Nephron progenitor cell (in vitro differentiated cells): ENCODE results near the gene SCGB1C1.

Experiments
- DNase-seq: peaks from one replicate; pipeline ENCODE4 v3.0.0; 2021
- H3K27ac Mint-ChIP-seq: 2 replicates; pipeline ENCODE4 v1.8.0; 2021; ENCODE audit warnings: mild to moderate bottlenecking, moderate library complexity, mixed read lengths
- H3K27me3 Mint-ChIP-seq: 2 replicates; pipeline ENCODE4 v1.8.0; 2021; ENCODE audit warnings: mild to moderate bottlenecking, low read depth, mixed read lengths; ENCODE audit not compliant: poor library complexity
- H3K36me3 Mint-ChIP-seq: 2 replicates; pipeline ENCODE4 v1.8.0; 2021; ENCODE audit warnings: low read depth, mixed read lengths
- H3K4me1 Mint-ChIP-seq: 2 replicates; pipeline ENCODE4 v1.8.0; 2021; ENCODE audit warnings: mixed read lengths
- H3K4me3 Mint-ChIP-seq: 2 replicates; pipeline ENCODE4 v1.8.0; 2021; ENCODE audit warnings: mild to moderate bottlenecking, moderate library complexity, mixed read lengths
- H3K9me3 Mint-ChIP-seq: 2 replicates; pipeline ENCODE4 v1.8.0; 2021; ENCODE audit warnings: mild to moderate bottlenecking, moderate library complexity, mixed read lengths
- CTCF ChIP-seq: fragments of 200-600 bp; sonication (generic); IDR thresholded peaks from 2 replicates; pipeline ENCODE4 v1.5.0; 2021; ENCODE audit warnings: antibody characterized with exemption

Gene SCGB1C1

DNA sequence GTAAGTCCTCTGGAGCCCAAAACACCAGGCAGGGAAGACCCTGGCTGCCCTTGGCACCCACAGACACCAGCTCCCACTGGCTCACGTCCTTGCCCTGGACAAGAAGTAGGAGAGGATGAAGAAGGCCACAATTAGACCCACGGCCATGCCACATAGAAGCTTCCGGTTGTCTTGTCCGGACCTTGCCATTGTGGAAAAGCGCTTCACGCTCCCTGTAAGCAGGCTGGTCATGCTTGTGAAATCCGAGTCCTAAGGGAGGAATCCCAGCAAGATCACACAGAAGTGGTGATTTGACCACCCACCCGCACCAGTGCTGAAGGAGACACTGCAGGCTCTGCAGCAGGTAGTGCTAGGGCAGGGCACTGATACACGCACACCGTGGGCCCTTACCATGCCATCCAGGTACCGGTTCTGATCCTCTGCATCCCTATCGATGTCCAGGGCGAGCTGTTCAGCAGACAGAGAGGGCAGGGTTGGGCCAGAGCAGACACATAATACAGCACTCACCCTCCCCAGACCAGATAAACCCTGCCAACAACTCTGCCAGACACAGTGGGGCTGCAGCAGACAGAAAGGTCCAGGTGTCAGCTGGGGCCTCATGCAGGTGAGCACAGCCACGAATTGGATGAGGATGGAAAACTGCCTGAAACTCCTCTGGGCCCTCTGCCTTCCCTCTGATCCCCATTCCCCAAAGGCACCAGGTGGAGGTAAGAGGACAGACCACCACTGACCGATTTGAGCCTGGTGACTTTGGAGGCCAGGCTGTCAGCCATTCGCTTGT is 12.5 kb downstream of the SCGB1C1 start:
- Mint-ChIP-seq H3K36me3 (peaks cover 12% of the 10 kb centered on the region), H3K27ac (no peak overlapping the region), H3K4me1 (peaks cover 32% of the 10 kb centered on the region), H3K9me3 (no peaks in the 10 kb centered on the region), H3K4me3 (peak overlapping the region; percentile 97), H3K27me3 (no peaks in the 10 kb centered on the region)
- TF ChIP-seq CTCF: no peak
- no peak for DNase-seq

- Mint-ChIP-seq H3K4me1 (peaks cover 34% of the 10 kb centered on the region), H3K9me3 (no peaks in the 10 kb centered on the region), H3K4me3 (peak overlapping the region; percentile 97), H3K27me3 (no peaks in the 10 kb centered on the region), H3K27ac (no peak overlapping the region), H3K36me3 (peaks cover 12% of the 10 kb centered on the region)
- TF ChIP-seq CTCF: no peak
- DNase-seq: no peak
Observed at GRCh38 chr11:206002-206384, 13.1 kb downstream of the SCGB1C1 start.

DNA sequence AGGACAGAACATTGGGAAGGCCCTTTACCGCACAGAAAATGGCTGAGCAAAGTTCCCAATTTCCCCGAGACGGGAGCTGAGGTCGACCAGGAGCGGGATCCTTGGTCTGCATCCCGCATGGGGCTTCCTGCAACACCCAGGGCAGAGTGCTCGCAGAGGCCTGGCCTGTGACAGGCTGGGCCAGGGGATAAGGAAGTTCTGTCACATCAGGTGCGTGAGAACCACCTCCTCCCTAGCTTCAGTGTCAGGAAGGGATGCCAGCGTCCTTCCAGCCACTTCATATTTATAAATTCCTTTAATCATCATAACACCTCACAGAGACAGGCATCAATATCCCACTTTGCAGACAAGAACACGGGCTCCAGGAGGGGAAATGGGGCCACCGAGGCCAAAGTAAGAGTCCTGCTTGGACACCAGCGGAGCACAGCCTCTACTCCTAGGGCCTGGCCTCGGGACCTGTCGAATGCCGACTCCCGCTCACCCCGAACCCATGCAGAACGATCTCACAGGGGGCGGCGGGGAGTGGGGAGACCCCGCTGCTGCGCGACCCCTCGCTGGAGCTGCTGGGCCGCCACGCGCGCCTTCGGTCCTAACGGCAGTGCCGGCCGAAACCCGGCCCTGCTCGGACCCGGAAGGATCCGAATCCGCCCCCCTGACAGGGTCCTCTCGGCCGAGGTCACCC is 13.8 kb downstream of the SCGB1C1 start:
- H3K27ac Mint-ChIP-seq: peak overlapping the region; percentile 29
- H3K9me3 Mint-ChIP-seq: no peaks in the 10 kb centered on the region
- H3K27me3 Mint-ChIP-seq: no peaks in the 10 kb centered on the region
- no peak for TF ChIP-seq CTCF
- H3K4me1 Mint-ChIP-seq: peaks cover 34% of the 10 kb centered on the region
- H3K4me3 Mint-ChIP-seq: peak overlapping the region; percentile 97
- H3K36me3 Mint-ChIP-seq: peaks cover 18% of the 10 kb centered on the region
- DNase-seq: no peak

DNA sequence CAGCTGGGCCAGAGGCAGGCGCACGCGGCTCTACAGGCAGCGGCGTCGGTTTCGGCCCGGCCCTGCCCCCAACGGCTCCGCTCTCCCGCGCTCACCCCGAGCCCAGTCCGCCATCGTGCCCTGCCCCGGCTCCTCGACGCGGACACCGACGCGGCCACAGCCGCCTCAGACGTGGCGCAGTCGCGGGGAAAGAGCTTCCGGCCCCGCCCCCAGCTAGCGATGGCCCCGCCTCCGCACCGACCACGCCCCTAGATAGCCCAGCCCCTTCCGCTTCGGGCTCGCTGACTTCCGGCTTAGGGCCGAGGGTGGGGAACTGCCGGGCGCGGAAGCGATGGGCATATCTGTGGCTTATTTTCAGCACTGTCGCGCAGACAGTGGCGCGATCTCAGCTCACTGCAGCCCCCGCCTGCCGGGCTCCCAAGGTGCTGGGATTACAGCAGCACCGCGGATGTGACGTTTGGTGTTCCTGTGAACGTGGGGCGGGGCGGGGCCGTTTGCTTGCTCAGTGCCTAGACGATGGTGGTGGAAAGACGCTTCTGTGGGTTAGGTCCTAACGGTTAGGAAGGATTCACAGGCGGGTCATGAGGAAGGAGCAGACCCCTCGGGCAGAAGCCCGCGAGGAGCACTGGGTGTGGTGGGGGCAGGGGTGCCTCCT is 14.5 kb downstream of the SCGB1C1 start, which contains the start of the genes BET1L and RIC8A:
Gene BET1L (minus strand): TSS at position 192 of the 655 bp plus-strand sequence. CDS start 78 bp downstream, at position 114.
Gene RIC8A (plus strand): TSS at position 501 of the 655 bp plus-strand sequence. CDS start 1,147 bp downstream, outside the sequence.
- Mint-ChIP-seq H3K27ac (peak within 1 kb of the TSS; percentile 100), H3K4me1 (peaks cover 34% of the 10 kb centered on the region), H3K36me3 (peaks cover 24% of the 10 kb centered on the region), H3K9me3 (no peaks in the 10 kb centered on the region), H3K4me3 (peak within 1 kb of the TSS; percentile 97), H3K27me3 (no peaks in the 10 kb centered on the region)
- DNase-seq: peak; percentile 97
- TF ChIP-seq CTCF: no peak

DNA sequence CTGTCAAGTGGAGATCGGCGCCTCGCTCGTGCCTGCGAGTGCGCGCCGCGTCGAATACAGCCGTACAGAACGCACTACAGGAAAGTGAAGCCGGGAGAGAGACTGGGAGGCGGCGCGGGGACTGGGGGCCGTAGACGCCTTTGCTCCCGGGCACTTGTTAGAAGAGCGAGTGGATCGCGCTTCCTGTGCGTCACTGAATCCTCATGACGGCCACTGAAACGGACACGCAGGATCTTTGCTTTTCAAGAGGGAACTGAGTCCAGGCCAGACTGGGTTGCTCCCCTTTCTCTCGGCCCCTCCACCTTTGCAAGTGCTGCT is 14.9 kb downstream of the SCGB1C1 start:
- no peak for TF ChIP-seq CTCF
- Mint-ChIP-seq H3K27me3 (no peaks in the 10 kb centered on the region), H3K9me3 (no peaks in the 10 kb centered on the region), H3K36me3 (peaks cover 23% of the 10 kb centered on the region), H3K4me1 (peaks cover 34% of the 10 kb centered on the region), H3K4me3 (peak overlapping the region; percentile 97), H3K27ac (peak overlapping the region; percentile 100)
- no peak for DNase-seq
